ENCODE measurements around the gene ROCK2. TPM values are rescaled to one million over a fixed set of nuclear protein-coding genes. Genes with fewer than 3 reads are reported as not detected.

Gene ROCK2
- polyA plus RNA-seq, 2 of the 4 experiments (the other 2 are of a cell fraction), result 34.0 to 38.7 TPM

GRCh38 chr2:11359865-11360264 lies 15.4 kb upstream of the ROCK2 start (continued):
- TF ChIP-seq TP53 (CRISPR knock-in tag; IDR thresholded peaks at IDR 0.05) (no peak), CEBPB (IDR thresholded peaks at IDR 0.05) (no peak), POLR2A (IDR thresholded peaks at IDR 0.05; ENCODE audit: low read length) (no peak), SREBF2 (IDR thresholded peaks at IDR 0.05) (no peak), RAD21 (conservative IDR thresholded peaks at IDR 0.05 in 1 of 2, IDR thresholded peaks at IDR 0.05 in 1 of 2) (no peak)

DNA sequence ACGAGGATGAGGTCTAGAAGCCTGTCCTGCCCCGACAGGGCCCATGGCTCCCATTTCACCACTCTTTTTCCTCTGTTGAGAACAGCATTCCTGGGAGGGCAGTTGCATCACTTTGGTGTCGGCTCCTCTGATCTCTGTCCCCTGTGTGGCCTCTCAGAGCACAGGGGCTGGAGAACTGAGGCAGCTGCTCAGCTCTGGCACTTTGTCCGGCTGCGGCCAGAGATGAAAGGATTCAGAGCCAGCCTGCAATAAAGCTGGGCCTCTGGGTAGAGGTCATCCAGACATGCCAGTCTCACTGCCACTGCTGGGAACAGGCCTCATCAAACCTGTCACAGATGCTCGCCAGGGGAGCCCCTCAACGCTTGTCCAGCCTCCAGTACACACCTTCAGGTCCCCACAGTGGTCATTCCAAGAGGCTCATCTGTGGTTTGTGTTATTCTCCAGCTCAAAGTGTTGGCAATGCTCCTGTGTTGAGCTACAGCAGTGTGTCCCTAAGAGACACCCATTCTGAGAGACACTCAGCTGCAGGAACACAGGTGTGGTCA lies 13.1 kb upstream of the ROCK2 start:
- no peaks in the 10 kb centered on the region for H3K9me3 ChIP-seq
- no peak for DNase-seq (ENCODE audit: low read depth in 1 of 2, low spot score in 1 of 2)
- no peak overlapping the region for H3K4me3 ChIP-seq
- CTCF ChIA-PET, result interaction anchor here (0.6 to 2.6 kb wide), 6 partner anchors 11 to 123 kb away, joined by 3 to 11 read pairs (median 3); partner anchors contain the start of gene ROCK2
- ATAC-seq, result peak; percentile 32 to 40; a peak in 4 of 6 replicates
- peak overlapping the region in 1 of 2 experiments; percentile 52; a peak in 3 of 6 replicates for H3K27ac ChIP-seq
- no peak for FAIRE-seq
- H3K4me2 ChIP-seq, result no peak overlapping the region
- POLR2A ChIA-PET, result interaction anchor here (2.2 kb wide), 1 partner anchor 12 kb away, joined by 9 read pairs; the partner anchor contains the start of gene ROCK2
- 0 out of 3 replicates have a peak, but pooled peaks cover 5% of the 10 kb centered on the region for H3K4me1 ChIP-seq
- TF ChIP-seq, protein P1, sequence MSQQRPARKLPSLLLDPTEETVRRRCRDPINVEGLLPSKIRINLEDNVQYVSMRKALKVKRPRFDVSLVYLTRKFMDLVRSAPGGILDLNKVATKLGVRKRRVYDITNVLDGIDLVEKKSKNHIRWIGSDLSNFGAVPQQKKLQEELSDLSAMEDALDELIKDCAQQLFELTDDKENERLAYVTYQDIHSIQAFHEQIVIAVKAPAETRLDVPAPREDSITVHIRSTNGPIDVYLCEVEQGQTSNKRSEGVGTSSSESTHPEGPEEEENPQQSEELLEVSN (IDR thresholded peaks at IDR 0.05; ENCODE audit: borderline replicate concordance, low read depth), result no peak
- TF ChIP-seq RCOR1 (IDR thresholded peaks at IDR 0.05; ENCODE audit: low read depth, low read length) (no peak), FOSB (CRISPR knock-in tag; IDR thresholded peaks at IDR 0.05) (no peak), REST (IDR thresholded peaks at IDR 0.05) (no peak), CHD4 (IDR thresholded peaks at IDR 0.05; ENCODE audit: borderline replicate concordance) (no peak), POLR2AphosphoS2 (conservative IDR thresholded peaks at IDR 0.05; ENCODE audit: low read length) (no peak)
- TF ChIP-seq, protein P2, sequence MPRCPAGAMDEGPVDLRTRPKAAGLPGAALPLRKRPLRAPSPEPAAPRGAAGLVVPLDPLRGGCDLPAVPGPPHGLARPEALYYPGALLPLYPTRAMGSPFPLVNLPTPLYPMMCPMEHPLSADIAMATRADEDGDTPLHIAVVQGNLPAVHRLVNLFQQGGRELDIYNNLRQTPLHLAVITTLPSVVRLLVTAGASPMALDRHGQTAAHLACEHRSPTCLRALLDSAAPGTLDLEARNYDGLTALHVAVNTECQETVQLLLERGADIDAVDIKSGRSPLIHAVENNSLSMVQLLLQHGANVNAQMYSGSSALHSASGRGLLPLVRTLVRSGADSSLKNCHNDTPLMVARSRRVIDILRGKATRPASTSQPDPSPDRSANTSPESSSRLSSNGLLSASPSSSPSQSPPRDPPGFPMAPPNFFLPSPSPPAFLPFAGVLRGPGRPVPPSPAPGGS (IDR thresholded peaks at IDR 0.05), result no peak
- WGBS (ENCODE audit: missing lambda C conversion rate), result 88% methylated on average over 7 of the region's 7 CpGs

DNA sequence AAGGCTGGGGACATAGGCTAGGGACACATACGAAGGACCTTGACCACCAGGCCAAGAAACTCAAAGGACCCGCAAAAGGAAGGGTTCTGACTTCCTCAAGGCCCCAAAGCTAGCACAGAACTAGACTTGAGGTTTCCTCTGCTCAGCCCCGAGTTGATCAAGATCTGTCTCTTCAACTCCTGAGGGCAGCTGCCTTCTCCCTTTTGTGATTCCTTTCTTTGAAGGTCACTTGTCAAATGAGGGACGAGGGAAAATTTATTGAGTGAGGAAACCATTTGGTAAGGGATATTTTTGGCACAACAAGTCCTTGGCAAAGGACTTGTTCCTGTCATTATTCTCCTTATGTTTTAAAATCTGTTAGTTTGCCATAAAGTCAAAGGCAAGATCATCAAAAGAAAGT lies 12.3 kb upstream of the ROCK2 start:
- WGBS (ENCODE audit: missing lambda C conversion rate), result 70% methylated on average over 4 of the region's 4 CpGs
- no peaks in the 10 kb centered on the region for H3K9me3 ChIP-seq
- H3K4me1 ChIP-seq, result 0 out of 3 replicates have a peak, but pooled peaks cover 5% of the 10 kb centered on the region
- no peak overlapping the region for H3K4me2 ChIP-seq
- FAIRE-seq (no peak), ATAC-seq (no peak), DNase-seq (ENCODE audit: low read depth in 1 of 2, low spot score in 1 of 2) (no peak)
- H3K4me3 ChIP-seq, result no peak overlapping the region
- POLR2A ChIA-PET, result interaction anchor here (1.1 kb wide), 1 partner anchor 12 kb away, joined by 7 read pairs; the partner anchor contains the start of gene ROCK2
- TF ChIP-seq, protein P3, sequence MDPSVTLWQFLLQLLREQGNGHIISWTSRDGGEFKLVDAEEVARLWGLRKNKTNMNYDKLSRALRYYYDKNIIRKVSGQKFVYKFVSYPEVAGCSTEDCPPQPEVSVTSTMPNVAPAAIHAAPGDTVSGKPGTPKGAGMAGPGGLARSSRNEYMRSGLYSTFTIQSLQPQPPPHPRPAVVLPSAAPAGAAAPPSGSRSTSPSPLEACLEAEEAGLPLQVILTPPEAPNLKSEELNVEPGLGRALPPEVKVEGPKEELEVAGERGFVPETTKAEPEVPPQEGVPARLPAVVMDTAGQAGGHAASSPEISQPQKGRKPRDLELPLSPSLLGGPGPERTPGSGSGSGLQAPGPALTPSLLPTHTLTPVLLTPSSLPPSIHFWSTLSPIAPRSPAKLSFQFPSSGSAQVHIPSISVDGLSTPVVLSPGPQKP (IDR thresholded peaks at IDR 0.05; ENCODE audit: low read depth, low read length), result no peak
- TF ChIP-seq EP300 (IDR thresholded peaks at IDR 0.05) (no peak), BHLHE40 (IDR thresholded peaks at IDR 0.05; ENCODE audit: low read depth, low read length) (no peak), ESRRA (IDR thresholded peaks at IDR 0.05; ENCODE audit: borderline replicate concordance, low read length) (no peak), SREBF2 (IDR thresholded peaks at IDR 0.05) (no peak), TP53 (CRISPR knock-in tag; IDR thresholded peaks at IDR 0.05) (no peak), ZC3H11A (IDR thresholded peaks at IDR 0.05) (no peak), HEYL (CRISPR knock-in tag; IDR thresholded peaks at IDR 0.05) (no peak)
- TF ChIP-seq, protein P2 (IDR thresholded peaks at IDR 0.05), result no peak
- H3K27ac ChIP-seq, result no peak overlapping the region
- CTCF ChIA-PET, result interaction anchor here (1.2 to 2.6 kb wide), 5 partner anchors 8 to 122 kb away, joined by 3 to 11 read pairs (median 5); no protein-coding TSS in a partner anchor
